Activated CD4-positive, alpha-beta T cell treated with anti-CD3 and anti-CD28 coated beads, Interleukin-2, Interleukin-4, amounts not matched to agents 100 ng/mL and 50 ng/mL, durations not matched to agents 16 hours and 8 hours (primary cell): ENCODE results near the gene KDM4C.
A peak's percentile ranks its signal among the peaks of the same experiment; 100 is the strongest.

Experiments used
- DNase-seq: peaks from one replicate; pipeline ENCODE4 v3.0.0-alpha.2; 2020; ENCODE audit warnings: low spot score

The KDM4C gene

GRCh38 chr9:6869081-6869948 lies 111.5 kb downstream of the KDM4C start:
- no peak for DNase-seq

- no peak for DNase-seq
These were observed 112.4 kb downstream of the KDM4C start for GRCh38 chr9:6870149-6870548.

- no peak for DNase-seq
These were observed 113.1 kb downstream of the KDM4C start for GRCh38 chr9:6870650-6871477.

GRCh38 chr9:6873857-6874256 lies 116.1 kb downstream of the KDM4C start:
- no peak for DNase-seq

- DNase-seq: no peak
These were observed 118.6 kb downstream of the KDM4C start for GRCh38 chr9:6876195-6876894.

- no peak for DNase-seq
These were observed 119.9 kb downstream of the KDM4C start for GRCh38 chr9:6877671-6878161.

- DNase-seq: no peak
These were observed 122.9 kb downstream of the KDM4C start for GRCh38 chr9:6880626-6881025.

- DNase-seq: no peak
These were observed 126.3 kb downstream of the KDM4C start for GRCh38 chr9:6884101-6884500.

- no peak for DNase-seq
These were observed 127.2 kb downstream of the KDM4C start for GRCh38 chr9:6884990-6885389.

- DNase-seq: no peak
These were observed 129.3 kb downstream of the KDM4C start for GRCh38 chr9:6887051-6887450.

GRCh38 chr9:6889868-6890267 lies 132.1 kb downstream of the KDM4C start:
- DNase-seq: no peak

GRCh38 chr9:6893350-6894131 lies 135.8 kb downstream of the KDM4C start:
- DNase-seq: peak; percentile 24

- DNase-seq: peak; percentile 82
These were observed 136.4 kb downstream of the KDM4C start for GRCh38 chr9:6894135-6894534.

- DNase-seq: no peak
These were observed 138.0 kb downstream of the KDM4C start for GRCh38 chr9:6895754-6896153.

GRCh38 chr9:6896562-6896961 lies 138.8 kb downstream of the KDM4C start:
- peak; percentile 33 for DNase-seq

GRCh38 chr9:6897207-6897822 lies 139.5 kb downstream of the KDM4C start:
- DNase-seq: no peak

- no peak for DNase-seq
These were observed 140.1 kb downstream of the KDM4C start for GRCh38 chr9:6897898-6898302.

- no peak for DNase-seq
These were observed 141.5 kb downstream of the KDM4C start for GRCh38 chr9:6899274-6899673.

GRCh38 chr9:6900440-6900883 lies 142.7 kb downstream of the KDM4C start:
- no peak for DNase-seq

GRCh38 chr9:6901180-6901579 lies 143.4 kb downstream of the KDM4C start:
- no peak for DNase-seq

GRCh38 chr9:6902423-6902822 lies 144.7 kb downstream of the KDM4C start:
- DNase-seq: no peak
